Stimulated activated CD8-positive, alpha-beta memory T cell treated with anti-CD3 and anti-CD28 coated beads, Interleukin-2, amount 100 ng/mL, for 48 hours (primary cell): ENCODE measurements around the gene DDN.

Source experiments
- DNase-seq, 2 donors: peaks; one replicate each; pipeline ENCODE4 v3.0.0-alpha.2; 2020; ENCODE audit warnings: low read depth in 2 of 2

DDN gene

DNA sequence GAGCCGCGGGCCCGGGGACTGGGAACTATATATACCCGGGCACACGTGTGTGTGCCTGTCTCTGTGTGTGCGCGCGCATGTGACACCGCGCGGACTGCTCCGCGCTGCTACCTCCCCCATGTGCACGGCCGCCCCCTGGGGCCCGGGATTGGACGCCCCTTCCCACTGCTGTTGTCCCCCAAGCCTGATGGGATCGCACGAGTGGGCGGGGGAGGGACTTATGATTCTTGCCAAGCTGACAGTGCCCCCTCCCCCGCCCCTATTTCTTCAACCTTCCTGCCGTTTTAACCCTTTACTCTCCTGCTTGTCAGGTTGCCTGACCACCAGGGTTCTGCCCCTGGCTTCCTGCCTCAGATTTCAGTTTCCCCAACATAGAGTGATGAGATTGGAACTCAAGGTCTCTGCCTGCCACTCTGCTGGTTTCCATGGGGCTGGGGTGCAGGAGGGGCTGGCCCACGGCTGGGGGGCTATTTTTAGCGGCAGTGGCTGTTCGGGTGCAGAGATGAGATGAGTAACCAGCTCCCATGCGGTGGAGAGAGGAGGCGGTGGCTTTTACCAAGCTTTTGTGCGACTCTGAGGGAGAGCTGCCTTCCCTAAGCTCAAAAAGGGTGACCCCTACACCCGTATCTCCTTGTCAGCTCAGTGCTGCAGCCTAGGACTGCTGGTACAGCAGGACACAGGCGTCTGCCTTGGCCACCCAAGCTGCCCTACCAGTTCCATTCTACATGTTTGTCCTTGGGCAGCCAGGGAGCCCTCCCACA lies at the start of gene DDN:
Gene DDN (minus strand): TSS at position 5 of the 761 bp plus-strand sequence. CDS start 88 bp downstream, outside the sequence.
- no peak for DNase-seq

DNA sequence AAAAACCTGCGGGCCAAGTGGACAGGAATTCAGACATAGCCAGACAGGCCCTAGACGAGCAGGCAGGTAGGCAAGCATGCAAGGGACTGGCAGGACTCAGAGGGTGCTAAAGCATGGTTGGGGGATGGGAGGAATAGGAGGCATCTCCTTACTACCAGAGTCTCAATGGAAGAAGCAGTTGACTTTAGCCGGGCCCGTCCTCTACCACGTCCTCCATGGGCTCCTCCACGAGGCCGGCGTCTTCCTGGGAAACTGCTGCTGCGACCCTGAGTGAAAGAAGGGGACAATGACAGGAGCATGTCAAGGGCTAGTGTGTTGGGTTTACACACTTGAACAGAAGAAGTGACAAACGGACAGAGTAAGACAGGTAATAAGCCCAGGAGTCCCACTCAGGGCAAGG lies 49.8 kb upstream of the DDN start:
- no peak for DNase-seq

- no peak for DNase-seq
These were observed 47.1 kb upstream of the DDN start for GRCh38 chr12:49046129-49046895.

GRCh38 chr12:49044660-49045059 lies 45.5 kb upstream of the DDN start:
- no peak for DNase-seq

DNA sequence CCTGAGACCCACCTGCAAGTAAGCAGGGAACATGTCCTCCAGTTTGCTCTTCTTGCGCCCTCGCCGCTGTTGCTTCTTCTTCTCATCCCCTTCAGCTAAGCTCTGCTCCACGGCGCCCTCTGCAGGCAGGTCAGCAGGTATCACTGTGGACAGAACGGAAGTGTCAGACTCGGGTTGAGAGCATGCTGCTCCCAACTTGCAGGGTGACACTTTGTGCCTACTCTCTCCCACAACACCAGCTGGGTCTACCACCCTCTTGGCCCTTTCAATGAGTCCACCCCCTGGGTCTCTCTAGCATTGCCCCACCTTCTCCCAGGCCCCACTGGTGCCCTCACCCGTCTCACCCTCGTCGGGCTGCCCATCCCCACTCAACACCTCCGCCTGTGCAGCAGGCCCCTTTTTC lies 44.7 kb upstream of the DDN start:
- DNase-seq, result peak; percentile 72 to 81

- DNase-seq, result no peak
These were observed 44.1 kb upstream of the DDN start for GRCh38 chr12:49043241-49043640.

DNA sequence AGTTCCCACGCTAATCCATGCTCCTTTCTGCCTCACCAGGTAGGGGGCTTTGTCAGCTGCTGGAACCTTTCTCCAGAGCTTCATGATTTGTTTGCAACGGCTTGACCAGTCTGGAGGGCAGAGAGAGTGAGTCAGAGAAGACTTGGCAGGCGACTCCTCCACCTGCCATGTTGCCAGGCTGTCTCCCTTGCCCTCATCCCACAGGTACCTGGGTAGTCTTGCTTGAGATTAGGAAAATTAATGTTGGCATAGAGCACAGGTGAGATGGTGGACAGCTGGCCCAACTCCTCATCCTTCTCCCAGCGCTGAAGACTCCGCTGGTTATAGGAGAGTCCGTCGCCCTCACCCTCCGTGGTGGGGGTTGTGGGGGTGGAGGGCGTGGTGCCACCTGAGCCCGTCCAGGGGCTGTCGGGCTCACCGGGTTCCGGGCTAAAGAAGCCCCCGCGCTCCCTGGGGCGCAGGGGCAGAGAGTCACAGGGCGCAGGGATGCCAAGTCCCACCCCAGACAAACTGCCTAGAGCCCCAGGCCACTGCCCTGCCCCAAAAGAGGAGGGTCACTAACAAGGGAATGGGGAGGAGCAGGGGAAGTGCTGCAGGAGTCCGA lies 42.8 kb upstream of the DDN start:
- DNase-seq, result no peak

GRCh38 chr12:49041036-49041880 lies 42.1 kb upstream of the DDN start:
- DNase-seq, result no peak

- DNase-seq, result no peak
These were observed 41.2 kb upstream of the DDN start for GRCh38 chr12:49040364-49040855.

GRCh38 chr12:49039421-49040363 lies 40.5 kb upstream of the DDN start:
- no peak for DNase-seq

DNA sequence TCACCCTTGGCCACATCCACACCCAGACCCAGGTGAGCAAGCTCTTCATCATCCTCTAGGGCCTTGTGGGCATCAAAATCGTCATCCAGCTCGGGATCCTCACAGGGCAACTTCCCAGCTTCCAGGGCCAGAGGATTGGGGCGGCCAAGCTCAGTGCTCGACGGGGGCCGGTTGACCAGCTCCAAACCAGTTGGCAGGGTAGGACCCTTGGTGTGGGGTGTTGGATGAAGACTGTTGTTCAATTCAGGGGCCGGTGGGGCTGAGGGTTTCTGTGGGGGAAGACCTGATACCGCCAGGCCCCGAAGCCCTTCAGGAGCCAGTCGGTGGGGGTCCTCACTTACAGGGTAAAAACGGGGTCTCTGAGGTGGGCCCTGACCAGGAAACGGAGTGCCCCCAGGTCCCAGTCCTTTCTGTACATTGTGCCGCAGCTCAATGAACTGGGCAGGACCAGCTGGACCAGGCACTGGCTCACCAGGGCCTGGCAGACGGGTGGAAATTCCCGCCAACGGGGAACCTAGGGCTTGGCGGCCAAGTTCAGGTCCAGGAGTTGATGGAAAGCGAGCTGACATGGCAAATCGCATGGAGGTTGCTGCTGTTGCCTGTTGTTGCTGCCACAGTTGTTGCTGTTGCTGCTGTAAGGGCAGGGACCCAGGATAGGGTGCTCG lies 39.2 kb upstream of the DDN start:
- no peak for DNase-seq

- DNase-seq, result no peak
These were observed 38.7 kb upstream of the DDN start for GRCh38 chr12:49037947-49038237.

- no peak for DNase-seq
These were observed 38.2 kb upstream of the DDN start for GRCh38 chr12:49037111-49037946.

- no peak for DNase-seq
These were observed 36.9 kb upstream of the DDN start for GRCh38 chr12:49036029-49036428.

GRCh38 chr12:49034286-49034622 lies 35.1 kb upstream of the DDN start:
- DNase-seq, result no peak

- DNase-seq, result no peak
These were observed 34.6 kb upstream of the DDN start for GRCh38 chr12:49033611-49034285.

DNA sequence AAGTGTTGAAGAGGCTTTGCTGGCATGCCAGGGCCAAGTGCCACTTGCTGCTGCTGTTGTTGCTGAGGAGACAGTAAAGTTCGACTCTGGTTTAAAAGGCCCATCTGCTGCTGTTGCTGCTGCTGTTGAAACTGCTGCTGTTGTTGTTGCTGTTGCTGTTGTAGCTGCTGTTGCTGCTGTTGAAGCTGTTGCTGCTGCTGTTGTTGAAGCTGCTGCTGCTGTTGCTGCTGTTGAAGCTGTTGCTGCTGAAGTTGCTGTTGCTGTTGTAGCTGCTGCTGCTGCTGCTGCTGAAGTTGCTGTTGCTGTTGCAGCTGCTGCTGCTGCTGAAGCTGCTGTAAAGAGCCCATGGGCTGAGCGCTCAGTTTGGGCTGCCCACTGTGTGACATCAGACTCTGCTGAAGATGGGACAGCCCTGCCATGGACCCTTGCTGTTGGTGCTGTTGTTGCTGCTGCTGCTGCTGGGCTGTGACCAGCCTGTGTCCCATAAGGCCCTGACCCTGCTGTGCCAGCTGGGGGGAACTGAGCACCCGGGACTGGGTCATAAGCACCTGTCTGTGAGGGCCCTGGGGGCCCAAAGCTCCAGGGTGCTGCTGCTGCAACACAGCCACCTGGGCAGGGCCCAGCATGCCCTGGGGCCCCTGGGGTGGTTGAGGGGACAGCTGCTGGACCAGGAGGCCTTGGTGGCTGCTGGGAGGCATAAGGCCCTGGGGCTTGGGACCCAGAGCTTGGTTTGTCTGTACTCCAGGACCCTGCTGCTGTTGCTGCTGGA lies 33.7 kb upstream of the DDN start:
- no peak for DNase-seq

DNA sequence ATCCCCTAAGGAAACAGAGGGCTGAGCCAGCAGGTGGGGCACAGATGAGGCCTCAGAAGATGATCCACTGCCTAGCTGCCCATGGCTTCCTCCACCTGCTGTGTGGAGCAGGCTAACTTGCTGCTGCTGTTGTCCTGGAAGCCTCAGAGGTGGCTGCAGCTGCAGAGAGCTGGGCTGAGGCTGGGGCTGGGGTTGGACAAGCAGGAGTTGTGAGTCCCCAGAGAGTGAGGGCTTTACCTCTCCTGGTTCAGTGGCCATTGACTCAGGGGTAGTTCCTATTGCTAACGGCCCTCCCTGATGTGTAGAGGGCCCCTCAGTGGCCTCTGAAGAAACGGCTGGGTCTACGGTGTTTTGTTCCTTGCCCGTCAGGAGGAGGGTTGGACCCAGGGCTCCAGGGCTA lies 33.1 kb upstream of the DDN start:
- no peak for DNase-seq
